Stimulated activated CD8-positive, alpha-beta memory T cell treated with anti-CD3 and anti-CD28 coated beads, Interleukin-15, amount 100 ng/mL, for 1 hour (primary cell): ENCODE data around the gene TMEM267.
A peak's percentile ranks its signal among the peaks of the same experiment; 100 is the strongest.
"Not testable (repeated sequence)": the region's sequence is repeated elsewhere in the genome, so short reads cannot be mapped to it uniquely, and the experiment has no call there.

ENCODE experiments used
- DNase-seq: peaks from one replicate; pipeline ENCODE4 v3.0.0-alpha.2; 2020; ENCODE audit warnings: low read depth

TMEM267 gene

GRCh38 chr5:43483298-43484105 is at the start of gene TMEM267:
TSS of gene TMEM267 (minus strand) at chr5:43483865. CDS start at chr5:43453969, 29,896 bp downstream.
- DNase-seq: peak; percentile 64

DNA sequence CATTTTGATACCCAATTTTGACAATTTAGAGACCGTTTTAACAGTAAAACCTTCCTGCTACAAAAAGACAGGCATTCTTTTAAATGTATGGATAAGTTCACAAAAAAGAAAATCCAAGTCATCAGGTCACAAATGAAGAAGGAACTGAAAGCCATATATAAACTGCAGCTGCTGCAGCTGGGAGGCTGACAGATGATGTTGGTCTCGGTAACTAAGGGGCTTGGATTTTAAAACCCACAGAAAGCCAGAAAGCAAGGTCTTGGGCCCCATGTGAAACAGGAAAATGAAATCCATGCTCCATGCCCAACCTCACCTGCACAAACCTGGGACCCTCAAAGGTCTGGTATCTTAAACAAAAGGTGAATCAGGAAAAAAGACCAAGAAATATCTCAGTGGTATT is 47.0 kb upstream of the TMEM267 start:
- no peak for DNase-seq

DNA sequence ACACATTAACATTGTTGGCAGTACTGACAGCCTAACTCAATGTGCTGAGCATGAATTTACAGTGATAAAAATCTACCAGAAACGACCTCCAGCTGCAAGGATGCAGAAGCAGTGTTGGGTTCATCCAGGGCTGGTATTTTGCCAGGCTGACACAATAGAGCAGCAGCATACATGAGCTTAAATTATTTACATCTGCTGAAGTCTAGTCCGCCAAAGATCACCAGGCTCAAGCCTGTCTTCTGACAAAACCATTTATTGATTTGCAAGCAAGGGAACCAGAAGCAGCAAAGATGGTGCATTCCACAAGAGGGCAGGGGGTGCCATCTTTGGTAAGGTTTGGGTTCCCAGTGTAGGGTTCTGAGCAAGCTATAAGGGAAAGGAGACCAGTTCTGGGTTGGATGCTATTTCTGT is 40.0 kb upstream of the TMEM267 start:
- DNase-seq: no peak

DNA sequence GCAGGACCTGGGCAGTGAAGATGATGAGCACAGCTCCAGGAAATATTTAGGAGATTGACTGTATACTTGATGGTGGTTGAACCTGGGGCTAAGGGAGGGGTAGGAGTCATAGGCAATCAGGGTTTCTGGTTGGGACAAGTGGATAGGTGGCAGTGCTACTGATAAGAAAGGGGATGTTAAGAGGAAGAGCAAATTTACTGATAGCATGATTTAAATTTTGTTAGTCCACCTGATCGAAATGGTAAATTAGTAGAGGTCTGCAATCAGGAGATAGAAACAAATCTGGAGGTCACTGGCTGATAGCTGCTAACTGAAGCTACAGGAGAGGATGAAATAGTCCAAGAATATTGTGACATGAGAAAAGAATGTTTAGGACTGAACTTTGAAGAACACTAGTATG is 37.0 kb upstream of the TMEM267 start:
- no peak for DNase-seq

- no peak for DNase-seq
Observed at GRCh38 chr5:43515678-43516048, 32.0 kb upstream of the TMEM267 start.

DNA sequence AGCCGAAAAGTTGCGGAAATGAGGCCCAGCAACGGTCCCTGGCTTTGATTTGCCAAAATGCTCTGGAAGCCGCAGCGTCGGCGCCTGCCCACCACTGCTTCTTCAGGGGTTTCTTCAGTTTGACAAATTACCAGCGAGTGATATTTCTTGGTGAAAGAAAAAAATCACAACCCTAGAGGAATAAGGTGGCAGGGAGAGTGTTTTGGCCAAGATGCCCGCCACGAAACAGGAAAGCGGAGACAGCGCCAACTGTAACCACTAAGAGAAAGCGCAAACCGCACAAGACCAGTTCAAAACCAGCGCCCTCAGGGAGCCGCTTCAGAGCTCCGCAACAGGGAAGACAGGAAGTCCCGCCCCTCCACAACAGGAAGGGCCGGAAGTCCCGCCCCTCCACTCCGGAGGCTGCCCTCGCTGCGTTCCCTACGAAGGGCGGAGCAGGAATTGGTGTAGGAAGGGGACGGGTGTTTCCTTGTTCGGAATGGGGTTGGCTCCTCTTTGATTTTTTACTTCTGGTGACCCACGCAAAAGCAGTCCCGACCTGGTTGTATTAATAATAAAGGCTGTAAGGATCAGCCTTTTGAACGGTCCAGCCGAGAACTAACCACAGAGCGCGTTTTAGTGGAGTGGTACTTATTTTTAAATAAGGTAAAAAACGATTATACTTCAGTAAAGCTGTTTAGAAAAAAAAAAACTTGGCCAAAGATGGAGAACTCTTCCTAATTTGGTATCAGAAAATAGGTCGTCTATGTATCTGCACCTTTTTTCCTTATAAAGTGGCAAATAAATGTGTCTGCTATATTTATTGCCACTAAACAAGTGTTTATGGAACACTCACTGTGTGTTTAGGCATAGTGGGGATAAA is 31.4 kb upstream of the TMEM267 start, which contains the start of gene C5orf34:
TSS of gene C5orf34 (minus strand) at position 333 of the 862 bp plus-strand sequence. CDS start 5,809 bp downstream, outside the sequence.
- DNase-seq: peak; percentile 94

DNA sequence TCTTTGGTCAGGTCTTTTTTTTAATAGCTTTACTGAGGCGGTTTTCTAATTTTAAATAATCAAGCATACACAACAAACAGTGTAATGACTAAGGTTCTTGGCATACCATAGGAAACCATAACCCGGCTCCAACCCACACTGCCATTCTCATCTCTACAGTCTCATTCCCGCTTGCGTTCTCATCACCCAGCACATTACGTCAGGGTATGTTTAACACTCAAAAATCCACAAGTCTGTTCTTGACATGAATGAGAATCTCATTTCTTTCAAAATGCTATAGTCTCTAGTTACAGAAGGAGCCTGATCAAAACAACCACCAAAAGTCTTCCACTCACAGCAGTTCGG is 30.8 kb upstream of the TMEM267 start:
- DNase-seq: no peak

GRCh38 chr5:43514025-43514424 is 30.4 kb upstream of the TMEM267 start:
- no peak for DNase-seq

DNA sequence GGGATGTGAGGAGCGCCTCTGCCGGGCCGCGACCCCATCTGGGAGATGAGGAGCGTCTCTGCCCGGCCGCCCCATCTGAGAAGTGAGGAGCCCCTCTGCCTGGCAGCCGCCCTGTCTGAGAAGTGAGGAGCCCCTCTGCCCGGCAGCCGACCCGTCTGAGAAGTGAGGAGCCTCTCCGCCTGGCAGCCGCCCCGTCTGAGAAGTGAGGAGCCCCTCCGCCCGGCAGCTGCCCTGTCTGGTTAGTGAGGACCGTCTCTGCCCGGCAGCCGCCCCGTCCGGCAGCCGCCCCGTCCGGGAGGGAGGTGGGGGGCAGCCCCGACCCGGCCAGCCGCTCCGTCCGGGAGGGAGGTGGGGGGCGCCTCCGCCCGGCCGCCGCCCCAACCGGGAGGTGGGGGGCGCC is 27.4 kb upstream of the TMEM267 start:
- DNase-seq: not testable (repeated sequence)

DNA sequence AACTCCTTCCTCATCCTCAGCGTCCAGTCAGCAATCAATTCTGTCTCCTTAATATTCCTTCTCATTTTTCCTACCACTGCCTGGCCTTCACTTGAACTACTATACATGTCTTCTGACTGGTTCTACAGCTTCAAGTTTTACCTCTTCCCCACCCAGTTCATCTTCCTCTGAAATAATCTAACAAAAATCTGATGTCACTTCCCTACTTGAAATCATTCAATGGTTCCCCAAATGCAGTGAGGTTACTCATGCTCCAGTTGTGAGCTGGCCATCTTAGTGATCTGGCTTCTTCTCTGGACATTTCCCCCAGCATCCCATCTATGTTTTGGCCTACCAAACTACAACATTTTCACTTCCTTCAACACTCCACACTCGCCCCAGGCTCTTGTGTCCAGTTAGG is 14.9 kb upstream of the TMEM267 start:
- no peak for DNase-seq

GRCh38 chr5:43497311-43498104 is 13.8 kb upstream of the TMEM267 start:
- no peak for DNase-seq

DNA sequence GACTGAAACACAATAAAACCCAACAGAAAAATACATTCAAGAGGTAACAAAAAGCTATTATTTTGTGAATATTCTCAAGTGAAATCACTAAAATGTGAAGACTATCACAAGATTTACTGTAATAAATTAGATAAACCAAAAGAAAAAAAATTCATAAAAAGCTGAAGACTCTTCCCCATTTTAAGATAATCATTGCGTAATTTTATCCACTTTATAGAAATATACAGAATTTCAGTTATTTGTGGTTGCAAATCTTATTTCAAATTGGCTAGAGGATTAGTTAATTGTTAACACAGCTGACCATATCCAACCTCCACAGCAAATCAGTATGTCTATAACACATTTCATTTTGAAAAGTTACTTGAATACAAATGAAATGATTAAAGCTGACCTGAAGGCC is 7.7 kb upstream of the TMEM267 start:
- DNase-seq: no peak

- no peak for DNase-seq
Observed at GRCh38 chr5:43486353-43486752, 2.7 kb upstream of the TMEM267 start.

- no peak for DNase-seq
Observed at GRCh38 chr5:43485406-43485805, 1.7 kb upstream of the TMEM267 start.

GRCh38 chr5:43484106-43484849 is 613 bp upstream of the TMEM267 start:
- DNase-seq: peak; percentile 71

- no peak for DNase-seq
Observed at GRCh38 chr5:43482490-43483297, 971 bp downstream of the TMEM267 start.

DNA sequence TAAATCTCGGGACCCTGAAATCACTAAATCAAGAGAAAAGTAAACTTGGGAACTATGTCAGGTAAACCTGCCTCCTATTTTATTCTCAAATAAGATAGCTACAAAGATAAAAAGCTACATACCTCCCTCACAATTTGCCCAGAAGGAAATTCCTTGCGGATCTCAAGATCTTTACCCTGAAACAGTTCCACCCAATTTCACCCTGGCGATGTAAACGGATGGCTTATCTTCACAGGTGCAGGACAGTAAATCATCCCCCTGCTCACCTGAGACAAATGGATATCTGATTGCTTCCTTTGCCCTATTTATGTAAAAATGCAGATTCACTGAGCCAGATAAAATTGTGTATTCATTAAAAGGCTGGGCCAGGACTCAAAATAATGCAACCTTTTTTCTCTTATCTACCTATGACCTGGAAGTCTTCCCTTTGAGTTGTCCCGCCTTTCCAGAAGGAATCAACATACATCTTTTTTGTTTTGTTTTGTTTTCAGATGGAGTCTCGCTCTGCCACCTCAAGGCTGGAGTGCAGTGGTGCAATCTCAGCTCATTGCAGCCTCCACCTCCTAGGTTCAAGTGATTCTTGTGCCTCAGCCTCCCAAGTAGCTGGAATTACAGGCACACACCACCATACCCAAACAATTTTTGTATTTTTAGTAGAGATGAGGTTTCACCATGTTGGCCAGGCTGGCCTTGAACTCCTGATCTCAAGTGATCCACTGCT is 13.8 kb downstream of the TMEM267 start:
- no peak for DNase-seq

DNA sequence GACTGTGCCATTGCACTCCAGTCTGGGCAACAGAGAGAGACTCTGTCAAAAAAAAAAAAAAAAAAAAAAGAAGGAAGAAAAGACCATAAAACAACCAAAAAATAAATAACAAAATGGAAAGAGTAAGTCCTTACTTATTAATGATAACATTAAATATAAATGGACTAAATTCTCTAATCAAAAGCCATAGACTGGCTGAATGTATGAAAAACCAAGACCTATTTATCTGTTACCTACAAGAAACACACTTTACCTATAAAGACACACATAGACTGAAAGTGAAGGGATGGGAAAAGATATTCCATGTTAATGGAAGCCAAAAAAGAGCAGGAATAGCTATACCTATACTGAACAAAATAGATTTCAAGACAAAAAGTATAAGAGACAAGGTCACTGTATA is 16.6 kb downstream of the TMEM267 start:
- no peak for DNase-seq

- DNase-seq: not testable (repeated sequence)
Observed at GRCh38 chr5:43465455-43465854, 18.2 kb downstream of the TMEM267 start.

GRCh38 chr5:43461066-43461465 is 22.6 kb downstream of the TMEM267 start:
- no peak for DNase-seq
